ENCODE results near the gene FBXL15.

The FBXL15 gene

GRCh38 chr10:102410429-102411073, 10.1 kb upstream of the FBXL15 start:
- ATAC-seq (no peak), DNase-seq (peak; percentile 72)

- ATAC-seq (no peak), DNase-seq (no peak)
These were observed 9.0 kb upstream of the FBXL15 start for GRCh38 chr10:102411341-102412255.

- DNase-seq (no peak), ATAC-seq (no peak)
These were observed 8.3 kb upstream of the FBXL15 start for GRCh38 chr10:102412293-102412692.

- DNase-seq: peak; percentile 67
- peak; percentile 32 for ATAC-seq
These were observed 7.5 kb upstream of the FBXL15 start for GRCh38 chr10:102413053-102413705.

DNA sequence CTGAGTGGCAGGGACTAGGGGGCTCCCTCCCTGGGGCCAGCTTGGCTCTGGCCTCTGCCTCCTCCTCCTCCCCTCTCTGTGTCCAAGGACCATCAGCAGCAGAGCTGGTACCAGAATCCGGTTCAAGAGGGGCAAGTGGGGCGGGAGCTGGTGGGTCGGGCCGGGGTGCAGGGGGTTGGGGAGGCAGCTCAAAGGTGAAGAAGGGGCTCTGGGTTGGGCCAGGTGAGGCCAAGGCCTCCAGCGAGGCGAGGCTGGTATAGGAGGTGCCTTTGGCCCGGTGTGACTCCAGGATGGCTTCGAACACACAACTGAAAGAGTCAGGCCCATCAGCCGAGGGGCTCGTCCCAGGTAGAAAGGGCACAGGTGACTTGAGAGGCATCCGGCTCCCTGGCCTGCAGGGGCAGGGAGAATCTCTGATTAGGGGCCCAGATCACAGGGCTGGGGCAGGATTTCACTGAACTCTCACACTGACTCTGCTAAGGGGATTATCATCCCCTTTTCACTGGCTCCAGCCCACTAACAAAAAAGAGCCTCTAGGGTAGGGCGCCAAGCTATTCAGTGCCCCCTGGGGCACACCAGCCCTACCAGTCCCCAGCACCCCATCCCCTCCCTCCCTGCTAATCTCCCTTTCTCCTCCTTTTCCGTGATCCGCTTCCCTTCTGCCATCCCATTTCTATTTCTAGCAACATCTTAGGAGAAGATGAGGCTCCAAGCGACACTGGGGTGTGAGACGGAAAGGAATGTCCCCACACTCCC, 6.7 kb upstream of the FBXL15 start:
- DNase-seq (no peak), ATAC-seq (no peak)

DNA sequence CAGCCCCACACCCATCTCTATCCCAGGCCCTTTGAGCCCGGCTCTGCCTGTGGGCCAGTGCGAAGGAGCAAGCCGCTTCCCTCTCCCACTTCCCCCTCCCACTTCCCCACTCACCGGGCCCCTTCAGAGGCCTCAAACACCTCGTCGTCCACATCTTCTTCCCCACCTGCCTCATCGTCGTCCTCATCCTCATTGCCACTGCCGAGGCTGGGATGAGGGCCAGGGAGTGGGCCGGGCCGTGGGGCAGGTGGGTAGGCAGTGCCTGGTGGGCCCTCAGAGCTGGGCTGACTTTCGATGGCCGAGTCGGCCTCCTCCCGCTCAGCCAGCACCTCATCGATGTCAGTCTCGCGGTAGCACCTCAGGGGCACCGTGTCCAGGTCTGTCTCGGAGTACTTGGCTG, 5.9 kb upstream of the FBXL15 start:
- ATAC-seq: no peak
- no peak for DNase-seq

DNA sequence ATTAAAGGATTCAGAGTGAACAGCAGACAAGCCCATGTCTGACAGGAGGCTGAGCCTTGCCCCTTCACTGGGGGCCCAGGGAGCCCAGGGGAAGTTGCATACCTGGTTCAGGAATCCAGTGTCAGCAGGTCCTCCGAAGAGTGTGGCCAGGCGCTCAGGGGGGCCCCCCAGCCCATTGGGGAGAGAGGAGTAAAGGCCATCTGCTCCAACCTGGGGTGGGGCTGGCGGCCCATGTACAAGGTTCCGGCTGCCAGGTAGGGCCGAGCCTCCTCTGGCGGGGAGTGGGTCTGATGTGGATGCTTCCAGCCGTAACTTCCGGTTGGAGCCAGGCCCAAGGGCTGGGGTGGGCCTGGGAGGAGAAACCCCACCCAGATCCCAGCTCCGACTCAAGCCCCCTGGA, 4.4 kb upstream of the FBXL15 start:
- DNase-seq: no peak
- ATAC-seq: no peak

DNA sequence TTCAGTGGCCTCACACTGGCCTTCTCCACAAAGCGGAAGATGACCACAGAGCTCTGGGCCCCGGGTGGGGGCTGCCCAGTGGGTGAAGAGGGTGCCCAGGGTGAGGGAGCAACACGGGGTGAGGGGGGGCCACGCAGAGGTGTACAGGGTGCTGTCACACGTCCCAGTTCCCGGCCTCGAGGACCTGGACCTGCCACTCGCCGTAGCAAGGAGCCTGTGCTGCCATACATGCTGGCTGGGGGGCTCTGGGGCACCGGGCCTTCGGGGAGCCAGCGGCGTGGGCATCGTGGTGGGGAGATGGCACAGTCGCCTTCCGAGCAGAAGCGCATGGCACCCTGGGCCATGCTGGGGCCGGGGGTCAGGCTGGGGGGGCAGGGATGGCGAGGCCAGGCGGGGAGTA, 3.9 kb upstream of the FBXL15 start:
- DNase-seq: no peak

GRCh38 chr10:102418622-102419268, 1.9 kb upstream of the FBXL15 start, which contains the start of gene PSD:
Gene PSD (minus strand): TSS chr10:102418785. CDS start chr10:102417038, 1,747 bp downstream.
- no peak for DNase-seq

More for the DNA sequence above, 3.9 kb upstream of the FBXL15 start:
- no peak for ATAC-seq

DNA sequence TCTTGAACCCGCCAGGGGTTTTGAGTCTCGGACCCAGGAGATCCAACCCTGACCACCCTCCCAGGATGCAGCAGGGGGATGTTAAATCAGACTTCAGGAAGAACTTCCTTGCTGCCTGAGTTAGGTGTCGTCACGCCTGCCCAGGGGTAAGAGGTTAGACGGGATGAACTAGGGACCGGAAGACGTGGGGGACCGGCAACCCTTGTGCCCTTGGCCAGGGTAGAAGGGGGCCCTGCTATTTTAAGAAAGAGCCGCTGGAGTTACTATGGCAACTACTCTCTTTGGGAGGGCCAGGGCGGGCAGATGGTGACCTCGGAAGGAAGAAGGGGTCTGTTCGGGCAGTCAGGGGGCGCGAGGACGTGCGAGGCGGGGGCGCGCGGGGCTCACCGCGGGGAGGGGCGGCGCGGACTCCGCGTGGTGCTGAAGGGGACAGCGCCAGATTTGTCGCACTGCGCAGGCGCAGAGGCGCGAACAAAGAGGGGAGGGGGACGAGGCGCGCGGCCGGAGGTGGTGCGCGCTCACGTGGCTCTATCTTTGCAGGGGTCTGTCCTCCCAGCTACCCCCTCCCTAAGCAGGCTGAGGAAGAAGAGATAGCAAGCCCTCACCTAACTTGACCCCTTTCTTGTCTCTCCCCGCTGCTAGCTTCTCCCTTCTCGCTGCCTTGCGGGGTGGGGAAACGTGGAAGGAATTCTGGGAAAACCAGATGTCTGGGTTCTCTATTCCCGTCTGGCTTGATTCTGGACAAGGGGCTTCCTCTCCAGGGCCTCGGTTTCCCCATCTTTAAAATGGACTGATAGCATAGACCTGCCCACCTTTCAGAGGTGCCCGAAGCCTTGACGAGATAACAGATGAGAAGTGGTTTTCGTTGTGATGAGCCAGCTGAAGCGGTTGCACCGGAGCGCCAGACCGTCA, 1.1 kb upstream of the FBXL15 start:
- ATAC-seq (no peak), DNase-seq (peak; percentile 78)

More at GRCh38 chr10:102418622-102419268, 1.9 kb upstream of the FBXL15 start, which contains the start of gene PSD:
- no peak for ATAC-seq

- DNase-seq (no peak), ATAC-seq (no peak)
These were observed 389 bp upstream of the FBXL15 start for GRCh38 chr10:102420181-102420713.

DNA sequence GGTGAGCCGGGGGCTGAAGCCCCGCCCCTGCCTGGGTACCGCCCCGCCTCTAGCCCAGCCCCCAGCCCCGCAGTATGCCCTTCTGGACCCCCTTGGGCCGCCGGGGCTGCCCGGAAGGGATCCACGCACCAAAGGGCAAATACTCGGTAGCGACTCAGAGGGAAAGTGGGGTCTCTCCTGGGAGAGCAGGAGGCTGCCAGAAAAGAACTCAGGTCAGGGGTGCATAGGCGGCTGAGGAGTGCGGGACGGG, 796 bp downstream of the FBXL15 start:
- ATAC-seq (no peak), DNase-seq (no peak)

- no peak for ATAC-seq
- DNase-seq: no peak
These were observed 1.3 kb downstream of the FBXL15 start for GRCh38 chr10:102421757-102422512.

DNA sequence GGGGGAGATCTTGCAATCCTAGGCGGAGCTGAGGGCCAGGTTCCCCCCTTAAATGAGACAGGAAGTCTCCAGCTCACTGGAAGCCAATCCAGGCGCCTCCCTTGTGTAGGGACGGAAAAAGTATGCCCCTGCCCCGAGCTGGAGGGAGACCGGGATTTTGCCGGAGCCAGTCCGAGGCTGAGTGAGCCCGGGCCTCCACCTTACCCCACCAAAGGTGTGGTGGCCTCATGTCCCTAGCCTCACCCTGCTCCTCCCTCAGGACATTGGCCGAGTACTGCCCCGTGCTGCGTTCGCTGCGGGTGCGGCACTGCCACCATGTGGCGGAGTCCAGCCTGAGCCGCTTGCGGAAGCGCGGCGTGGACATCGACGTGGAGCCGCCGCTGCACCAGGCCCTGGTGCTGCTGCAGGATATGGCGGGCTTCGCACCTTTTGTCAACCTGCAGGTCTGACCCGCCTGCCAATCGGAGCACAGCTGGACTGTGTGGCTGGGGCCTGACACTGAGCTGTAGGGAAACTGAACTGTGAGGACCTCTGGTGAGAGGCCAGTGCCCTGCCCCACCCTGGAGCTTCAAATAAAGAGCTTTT, 2.0 kb downstream of the FBXL15 start:
- ATAC-seq (peak; percentile 7), DNase-seq (peak; percentile 75)

- ATAC-seq: no peak
These were observed 2.8 kb downstream of the FBXL15 start for GRCh38 chr10:102423372-102423968.

DNA sequence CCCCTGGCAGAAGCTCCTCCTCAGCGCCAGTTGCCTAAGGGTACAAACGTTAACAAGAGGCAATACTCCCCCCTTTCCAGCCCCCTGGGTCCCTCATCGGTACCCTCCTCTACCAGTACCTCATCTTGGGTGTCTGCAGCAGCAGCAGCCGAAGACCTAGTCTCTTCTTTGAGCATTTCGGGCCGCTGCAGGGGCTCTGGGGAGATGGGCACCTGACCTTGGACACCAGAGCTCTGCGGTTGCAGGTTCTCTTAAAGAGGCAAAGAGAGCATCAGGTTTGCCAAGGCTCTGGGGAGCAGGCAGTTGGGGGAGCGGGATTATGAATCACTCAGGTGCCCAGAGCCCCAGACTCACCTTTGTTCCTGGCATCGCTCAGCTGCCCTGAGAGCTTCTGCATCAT, 3.5 kb downstream of the FBXL15 start:
- DNase-seq (no peak), ATAC-seq (no peak)

More at GRCh38 chr10:102423372-102423968, 2.8 kb downstream of the FBXL15 start:
- DNase-seq: no peak

DNA sequence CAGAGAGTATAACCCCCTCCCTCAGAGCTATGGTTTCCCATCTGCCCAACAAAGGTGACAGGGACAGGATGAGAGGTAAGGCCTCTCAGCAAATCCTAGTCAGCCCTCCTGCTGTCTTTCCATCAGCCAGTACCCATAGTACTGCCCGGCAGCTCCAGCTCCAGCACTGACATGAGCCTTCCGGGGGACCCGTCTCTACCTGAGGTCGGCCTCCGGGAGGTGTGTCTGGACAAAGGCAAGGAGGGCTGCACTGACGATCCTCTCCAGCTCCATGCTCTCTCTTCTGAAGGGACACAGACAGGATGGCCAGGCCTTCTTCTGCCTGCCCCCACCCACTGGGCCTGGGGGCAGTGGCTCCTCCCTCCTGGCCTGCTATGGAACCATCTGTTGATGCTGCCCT, 4.3 kb downstream of the FBXL15 start:
- ATAC-seq (no peak), DNase-seq (no peak)

- no peak for ATAC-seq
These were observed 4.8 kb downstream of the FBXL15 start for GRCh38 chr10:102425444-102425843.

GRCh38 chr10:102426803-102427287, 6.2 kb downstream of the FBXL15 start:
- DNase-seq: no peak
- ATAC-seq: no peak

More at GRCh38 chr10:102425444-102425843, 4.8 kb downstream of the FBXL15 start:
- DNase-seq: no peak
